ENCODE results near the gene RTRAF. TPM values are rescaled to one million over a fixed set of nuclear protein-coding genes. Genes with fewer than 3 reads are reported as not detected.

The RTRAF gene
- polyA plus RNA-seq, 1 donor from 2014 or later = 119 TPM

DNA sequence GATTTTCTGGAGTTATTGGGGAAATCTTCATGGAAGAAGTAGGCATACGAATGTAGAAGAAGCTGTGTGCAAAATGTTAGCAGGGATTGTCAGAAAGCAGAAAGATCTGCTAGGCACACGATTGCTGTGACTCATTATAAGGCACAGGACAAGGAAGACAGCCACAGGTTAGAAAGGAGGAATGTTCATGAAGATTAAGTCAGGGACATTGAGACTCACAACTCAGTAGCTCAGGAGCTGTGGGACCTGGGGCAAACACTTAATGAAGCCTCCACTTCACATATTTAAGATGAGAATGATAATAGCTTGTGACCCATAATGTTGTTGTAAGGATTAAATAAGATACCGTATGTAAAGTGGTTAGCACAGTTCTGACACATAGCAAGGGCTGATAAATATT is 26.6 kb upstream of the RTRAF start:
- no peak overlapping the region for H3K9ac ChIP-seq (ENCODE audit: low read length)
- H2AFZ ChIP-seq (ENCODE audit: low read depth, low read length) = no peak overlapping the region
- TF ChIP-seq POLR2AphosphoS5 (IDR thresholded peaks at IDR 0.05) (no peak), MXI1 (conservative IDR thresholded peaks at IDR 0.05; ENCODE audit: poor library complexity, severe bottlenecking) (no peak), RAD21 (conservative IDR thresholded peaks at IDR 0.05) (no peak), EP300 (conservative IDR thresholded peaks at IDR 0.05; ENCODE audit: poor library complexity, severe bottlenecking) (no peak), TAF1 (IDR thresholded peaks at IDR 0.05; ENCODE audit: low read depth) (no peak), SMC3 (conservative IDR thresholded peaks at IDR 0.05; ENCODE audit: poor library complexity) (no peak), EZH2 (IDR thresholded peaks at IDR 0.05; ENCODE audit: borderline replicate concordance, insufficient read depth, low read length, poor library complexity, severe bottlenecking) (no peak)
- TF ChIP-seq, protein P1, sequence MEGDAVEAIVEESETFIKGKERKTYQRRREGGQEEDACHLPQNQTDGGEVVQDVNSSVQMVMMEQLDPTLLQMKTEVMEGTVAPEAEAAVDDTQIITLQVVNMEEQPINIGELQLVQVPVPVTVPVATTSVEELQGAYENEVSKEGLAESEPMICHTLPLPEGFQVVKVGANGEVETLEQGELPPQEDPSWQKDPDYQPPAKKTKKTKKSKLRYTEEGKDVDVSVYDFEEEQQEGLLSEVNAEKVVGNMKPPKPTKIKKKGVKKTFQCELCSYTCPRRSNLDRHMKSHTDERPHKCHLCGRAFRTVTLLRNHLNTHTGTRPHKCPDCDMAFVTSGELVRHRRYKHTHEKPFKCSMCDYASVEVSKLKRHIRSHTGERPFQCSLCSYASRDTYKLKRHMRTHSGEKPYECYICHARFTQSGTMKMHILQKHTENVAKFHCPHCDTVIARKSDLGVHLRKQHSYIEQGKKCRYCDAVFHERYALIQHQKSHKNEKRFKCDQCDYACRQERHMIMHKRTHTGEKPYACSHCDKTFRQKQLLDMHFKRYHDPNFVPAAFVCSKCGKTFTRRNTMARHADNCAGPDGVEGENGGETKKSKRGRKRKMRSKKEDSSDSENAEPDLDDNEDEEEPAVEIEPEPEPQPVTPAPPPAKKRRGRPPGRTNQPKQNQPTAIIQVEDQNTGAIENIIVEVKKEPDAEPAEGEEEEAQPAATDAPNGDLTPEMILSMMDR (IDR thresholded peaks at IDR 0.05; ENCODE audit: poor library complexity, severe bottlenecking) = no peak
- TF ChIP-seq, protein P2, sequence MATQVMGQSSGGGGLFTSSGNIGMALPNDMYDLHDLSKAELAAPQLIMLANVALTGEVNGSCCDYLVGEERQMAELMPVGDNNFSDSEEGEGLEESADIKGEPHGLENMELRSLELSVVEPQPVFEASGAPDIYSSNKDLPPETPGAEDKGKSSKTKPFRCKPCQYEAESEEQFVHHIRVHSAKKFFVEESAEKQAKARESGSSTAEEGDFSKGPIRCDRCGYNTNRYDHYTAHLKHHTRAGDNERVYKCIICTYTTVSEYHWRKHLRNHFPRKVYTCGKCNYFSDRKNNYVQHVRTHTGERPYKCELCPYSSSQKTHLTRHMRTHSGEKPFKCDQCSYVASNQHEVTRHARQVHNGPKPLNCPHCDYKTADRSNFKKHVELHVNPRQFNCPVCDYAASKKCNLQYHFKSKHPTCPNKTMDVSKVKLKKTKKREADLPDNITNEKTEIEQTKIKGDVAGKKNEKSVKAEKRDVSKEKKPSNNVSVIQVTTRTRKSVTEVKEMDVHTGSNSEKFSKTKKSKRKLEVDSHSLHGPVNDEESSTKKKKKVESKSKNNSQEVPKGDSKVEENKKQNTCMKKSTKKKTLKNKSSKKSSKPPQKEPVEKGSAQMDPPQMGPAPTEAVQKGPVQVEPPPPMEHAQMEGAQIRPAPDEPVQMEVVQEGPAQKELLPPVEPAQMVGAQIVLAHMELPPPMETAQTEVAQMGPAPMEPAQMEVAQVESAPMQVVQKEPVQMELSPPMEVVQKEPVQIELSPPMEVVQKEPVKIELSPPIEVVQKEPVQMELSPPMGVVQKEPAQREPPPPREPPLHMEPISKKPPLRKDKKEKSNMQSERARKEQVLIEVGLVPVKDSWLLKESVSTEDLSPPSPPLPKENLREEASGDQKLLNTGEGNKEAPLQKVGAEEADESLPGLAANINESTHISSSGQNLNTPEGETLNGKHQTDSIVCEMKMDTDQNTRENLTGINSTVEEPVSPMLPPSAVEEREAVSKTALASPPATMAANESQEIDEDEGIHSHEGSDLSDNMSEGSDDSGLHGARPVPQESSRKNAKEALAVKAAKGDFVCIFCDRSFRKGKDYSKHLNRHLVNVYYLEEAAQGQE (IDR thresholded peaks at IDR 0.05; ENCODE audit: borderline replicate concordance) = no peak
- H3K4me3 ChIP-seq (ENCODE audit: low read length) = no peak overlapping the region
- H3K79me2 ChIP-seq (replicated peaks; ENCODE audit: insufficient read depth, low read length) = no peaks in the 10 kb centered on the region
- peaks cover 9% of the 10 kb centered on the region for H3K9me3 ChIP-seq (ENCODE audit: low read length)
- peaks cover 29% of the 10 kb centered on the region for H3K36me3 ChIP-seq (ENCODE audit: insufficient read depth, low read length)
- H3K27me3 ChIP-seq (ENCODE audit: insufficient read depth, low read depth, low read length) = no peaks in the 10 kb centered on the region
- no peaks in the 10 kb centered on the region for H3K9me2 ChIP-seq (ENCODE audit: insufficient read depth, low read length)
- no peak overlapping the region for H3K27ac ChIP-seq (ENCODE audit: low read length)
- H4K20me1 ChIP-seq (ENCODE audit: insufficient read depth) = no peaks in the 10 kb centered on the region
- H3F3A ChIP-seq (ENCODE audit: insufficient read depth, low read length, poor library complexity, severe bottlenecking) = no peaks in the 10 kb centered on the region
- H3K4me2 ChIP-seq (ENCODE audit: low read length) = no peak overlapping the region

DNA sequence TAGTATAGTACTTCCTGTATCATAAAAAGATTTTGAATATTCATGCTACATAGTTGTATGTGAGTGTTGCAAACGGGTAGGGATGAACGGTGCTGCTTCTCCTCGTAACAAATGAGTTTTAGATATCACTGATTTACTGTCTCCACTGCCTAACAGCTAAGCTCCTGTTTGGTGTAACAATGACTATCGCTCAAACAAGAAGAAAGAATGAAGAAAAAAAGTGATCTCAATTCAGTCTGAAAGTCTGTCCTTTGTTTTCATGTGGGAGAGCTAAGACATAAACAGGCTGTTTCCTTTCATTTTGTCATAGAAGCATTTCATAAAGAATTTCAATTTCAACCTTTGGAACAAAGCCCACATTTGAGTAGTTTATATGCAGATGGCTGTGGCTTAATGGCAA is 26.1 kb upstream of the RTRAF start:
- no peak for TF ChIP-seq EP300 (conservative IDR thresholded peaks at IDR 0.05; ENCODE audit: poor library complexity, severe bottlenecking)
- no peak for TF ChIP-seq TAF1 (IDR thresholded peaks at IDR 0.05; ENCODE audit: low read depth)
- no peak for TF ChIP-seq EZH2 (IDR thresholded peaks at IDR 0.05; ENCODE audit: borderline replicate concordance, insufficient read depth, low read length, poor library complexity, severe bottlenecking)
- TF ChIP-seq, protein P2 (IDR thresholded peaks at IDR 0.05; ENCODE audit: borderline replicate concordance) = no peak
- TF ChIP-seq, protein P1 (IDR thresholded peaks at IDR 0.05; ENCODE audit: poor library complexity, severe bottlenecking) = no peak
- no peak for TF ChIP-seq POLR2AphosphoS5 (IDR thresholded peaks at IDR 0.05)
- no peak for TF ChIP-seq MXI1 (conservative IDR thresholded peaks at IDR 0.05; ENCODE audit: poor library complexity, severe bottlenecking)
- no peak for TF ChIP-seq SMC3 (conservative IDR thresholded peaks at IDR 0.05; ENCODE audit: poor library complexity)
- TF ChIP-seq RAD21 (conservative IDR thresholded peaks at IDR 0.05) = no peak
- Histone ChIP-seq H3F3A (ENCODE audit: insufficient read depth, low read length, poor library complexity, severe bottlenecking) (no peaks in the 10 kb centered on the region), H3K79me2 (replicated peaks; ENCODE audit: insufficient read depth, low read length) (no peaks in the 10 kb centered on the region), H3K9me3 (ENCODE audit: low read length) (peaks cover 9% of the 10 kb centered on the region), H3K9me2 (ENCODE audit: insufficient read depth, low read length) (no peaks in the 10 kb centered on the region), H3K4me2 (ENCODE audit: low read length) (no peak overlapping the region), H4K20me1 (ENCODE audit: insufficient read depth) (no peaks in the 10 kb centered on the region), H3K27ac (ENCODE audit: low read length) (no peak overlapping the region), H2AFZ (ENCODE audit: low read depth, low read length) (no peak overlapping the region), H3K27me3 (ENCODE audit: insufficient read depth, low read depth, low read length) (no peaks in the 10 kb centered on the region), H3K4me3 (ENCODE audit: low read length) (no peak overlapping the region), H3K9ac (ENCODE audit: low read length) (no peak overlapping the region), H3K36me3 (ENCODE audit: insufficient read depth, low read length) (peaks cover 23% of the 10 kb centered on the region)

Data from neural cell (in vitro differentiated cells).